ENCODE data around the gene POLR2C. TPM values are rescaled to one million over a fixed set of nuclear protein-coding genes. Genes with fewer than 3 reads are reported as not detected.

Gene POLR2C
- total and polyA plus RNA-seq, 2 experiments from 2014 or later = 37.6 to 123 TPM

GRCh38 chr16:57432989-57433388 is 29.5 kb upstream of the POLR2C start:
- Histone ChIP-seq H2AFZ (no peak overlapping the region), H3K79me2 (replicated peaks; ENCODE audit: insufficient read depth) (no peaks in the 10 kb centered on the region), H3K4me1 (ENCODE audit: insufficient read depth) (no peaks in the 10 kb centered on the region), H3K4me2 (no peak overlapping the region), H3F3A (replicated peaks; ENCODE audit: low read depth) (no peaks in the 10 kb centered on the region), H4K20me1 (replicated peaks; ENCODE audit: insufficient read depth) (peaks cover 1% of the 10 kb centered on the region), H3K9me2 (ENCODE audit: insufficient read depth) (no peaks in the 10 kb centered on the region), H3K4me3 (no peak overlapping the region), H3K27me3 (ENCODE audit: insufficient read depth) (no peaks in the 10 kb centered on the region), H3K27ac (ENCODE audit: low read depth) (no peak overlapping the region), H3K36me3 (ENCODE audit: insufficient read depth) (peaks cover 68% of the 10 kb centered on the region)
- H3K27ac Mint-ChIP-seq = no peak overlapping the region
- no peak for ATAC-seq
- no peak for TF ChIP-seq EZH2phosphoT487 (IDR thresholded peaks at IDR 0.05; ENCODE audit: unreplicated experiment)
- no peak for TF ChIP-seq NANOG (IDR thresholded peaks at IDR 0.05; ENCODE audit: borderline replicate concordance)
- no peak for TF ChIP-seq STAT1 (IDR thresholded peaks at IDR 0.05; ENCODE audit: unreplicated experiment)
- TF ChIP-seq EZH2 (IDR thresholded peaks at IDR 0.05; ENCODE audit: low read depth, unreplicated experiment) = no peak
- no peak for DNase-seq (ENCODE audit: low spot score)
- no peaks in the 10 kb centered on the region for H3K27me3 Mint-ChIP-seq (ENCODE audit: insufficient read depth, low read depth, poor library complexity)
- no peaks in the 10 kb centered on the region for H3K4me1 Mint-ChIP-seq
- no peak overlapping the region for H3K4me3 Mint-ChIP-seq
- peaks cover 74% of the 10 kb centered on the region for H3K36me3 Mint-ChIP-seq (ENCODE audit: low read depth)
- no peaks in the 10 kb centered on the region; the same call in 2 of the 3 replicates for H3K9me3 Mint-ChIP-seq

DNA sequence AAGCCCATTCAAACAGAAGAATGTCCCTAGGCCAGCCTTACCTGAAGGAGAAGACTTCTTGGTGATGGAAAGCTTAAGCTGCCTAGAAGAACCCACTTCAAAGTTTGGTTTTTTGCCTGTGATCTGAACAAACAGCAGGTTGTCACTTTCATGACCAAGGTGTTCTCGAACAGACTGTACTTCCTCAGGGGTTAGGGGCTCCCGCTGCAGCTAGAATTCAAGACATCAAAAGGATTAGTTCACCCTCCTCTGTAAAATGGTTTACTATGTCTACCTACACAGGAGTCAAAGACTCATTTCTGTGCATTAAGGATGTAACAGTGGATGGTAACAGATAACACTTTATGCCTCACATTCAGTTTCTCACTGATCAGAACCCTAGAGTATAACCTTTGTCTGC is 28.5 kb upstream of the POLR2C start:
- H3K4me1 ChIP-seq (ENCODE audit: insufficient read depth) = no peaks in the 10 kb centered on the region
- H3K9me3 Mint-ChIP-seq = no peaks in the 10 kb centered on the region; the same call in 2 of the 3 replicates
- peaks cover 76% of the 10 kb centered on the region for H3K36me3 Mint-ChIP-seq (ENCODE audit: low read depth)
- no peak overlapping the region for H3K4me3 ChIP-seq
- no peaks in the 10 kb centered on the region for H3K4me1 Mint-ChIP-seq
- no peak overlapping the region for H3K27ac Mint-ChIP-seq
- H3K4me3 Mint-ChIP-seq = no peak overlapping the region
- no peaks in the 10 kb centered on the region for H3K79me2 ChIP-seq (replicated peaks; ENCODE audit: insufficient read depth)
- H3K27me3 Mint-ChIP-seq (ENCODE audit: insufficient read depth, low read depth, poor library complexity) = no peaks in the 10 kb centered on the region
- no peaks in the 10 kb centered on the region for H3F3A ChIP-seq (replicated peaks; ENCODE audit: low read depth)
- H4K20me1 ChIP-seq (replicated peaks; ENCODE audit: insufficient read depth) = peaks cover 7% of the 10 kb centered on the region
- H3K27ac ChIP-seq (ENCODE audit: low read depth) = no peak overlapping the region
- H3K9me2 ChIP-seq (ENCODE audit: insufficient read depth) = no peaks in the 10 kb centered on the region
- no peaks in the 10 kb centered on the region for H3K27me3 ChIP-seq (ENCODE audit: insufficient read depth)
- no peak for DNase-seq (ENCODE audit: low spot score)
- peaks cover 65% of the 10 kb centered on the region for H3K36me3 ChIP-seq (ENCODE audit: insufficient read depth)
- no peak for ATAC-seq
- no peak overlapping the region for H2AFZ ChIP-seq
- H3K4me2 ChIP-seq = no peak overlapping the region
- TF ChIP-seq REST (IDR thresholded peaks at IDR 0.05; ENCODE audit: unreplicated experiment) (no peak), NANOG (IDR thresholded peaks at IDR 0.05; ENCODE audit: borderline replicate concordance) (no peak), POLR2AphosphoS5 (IDR thresholded peaks at IDR 0.05; ENCODE audit: low read depth) (no peak), ZNF114 (CRISPR knock-in tag; IDR thresholded peaks at IDR 0.05) (no peak), ETS1 (IDR thresholded peaks at IDR 0.05) (no peak)
- TF ChIP-seq, protein P1, sequence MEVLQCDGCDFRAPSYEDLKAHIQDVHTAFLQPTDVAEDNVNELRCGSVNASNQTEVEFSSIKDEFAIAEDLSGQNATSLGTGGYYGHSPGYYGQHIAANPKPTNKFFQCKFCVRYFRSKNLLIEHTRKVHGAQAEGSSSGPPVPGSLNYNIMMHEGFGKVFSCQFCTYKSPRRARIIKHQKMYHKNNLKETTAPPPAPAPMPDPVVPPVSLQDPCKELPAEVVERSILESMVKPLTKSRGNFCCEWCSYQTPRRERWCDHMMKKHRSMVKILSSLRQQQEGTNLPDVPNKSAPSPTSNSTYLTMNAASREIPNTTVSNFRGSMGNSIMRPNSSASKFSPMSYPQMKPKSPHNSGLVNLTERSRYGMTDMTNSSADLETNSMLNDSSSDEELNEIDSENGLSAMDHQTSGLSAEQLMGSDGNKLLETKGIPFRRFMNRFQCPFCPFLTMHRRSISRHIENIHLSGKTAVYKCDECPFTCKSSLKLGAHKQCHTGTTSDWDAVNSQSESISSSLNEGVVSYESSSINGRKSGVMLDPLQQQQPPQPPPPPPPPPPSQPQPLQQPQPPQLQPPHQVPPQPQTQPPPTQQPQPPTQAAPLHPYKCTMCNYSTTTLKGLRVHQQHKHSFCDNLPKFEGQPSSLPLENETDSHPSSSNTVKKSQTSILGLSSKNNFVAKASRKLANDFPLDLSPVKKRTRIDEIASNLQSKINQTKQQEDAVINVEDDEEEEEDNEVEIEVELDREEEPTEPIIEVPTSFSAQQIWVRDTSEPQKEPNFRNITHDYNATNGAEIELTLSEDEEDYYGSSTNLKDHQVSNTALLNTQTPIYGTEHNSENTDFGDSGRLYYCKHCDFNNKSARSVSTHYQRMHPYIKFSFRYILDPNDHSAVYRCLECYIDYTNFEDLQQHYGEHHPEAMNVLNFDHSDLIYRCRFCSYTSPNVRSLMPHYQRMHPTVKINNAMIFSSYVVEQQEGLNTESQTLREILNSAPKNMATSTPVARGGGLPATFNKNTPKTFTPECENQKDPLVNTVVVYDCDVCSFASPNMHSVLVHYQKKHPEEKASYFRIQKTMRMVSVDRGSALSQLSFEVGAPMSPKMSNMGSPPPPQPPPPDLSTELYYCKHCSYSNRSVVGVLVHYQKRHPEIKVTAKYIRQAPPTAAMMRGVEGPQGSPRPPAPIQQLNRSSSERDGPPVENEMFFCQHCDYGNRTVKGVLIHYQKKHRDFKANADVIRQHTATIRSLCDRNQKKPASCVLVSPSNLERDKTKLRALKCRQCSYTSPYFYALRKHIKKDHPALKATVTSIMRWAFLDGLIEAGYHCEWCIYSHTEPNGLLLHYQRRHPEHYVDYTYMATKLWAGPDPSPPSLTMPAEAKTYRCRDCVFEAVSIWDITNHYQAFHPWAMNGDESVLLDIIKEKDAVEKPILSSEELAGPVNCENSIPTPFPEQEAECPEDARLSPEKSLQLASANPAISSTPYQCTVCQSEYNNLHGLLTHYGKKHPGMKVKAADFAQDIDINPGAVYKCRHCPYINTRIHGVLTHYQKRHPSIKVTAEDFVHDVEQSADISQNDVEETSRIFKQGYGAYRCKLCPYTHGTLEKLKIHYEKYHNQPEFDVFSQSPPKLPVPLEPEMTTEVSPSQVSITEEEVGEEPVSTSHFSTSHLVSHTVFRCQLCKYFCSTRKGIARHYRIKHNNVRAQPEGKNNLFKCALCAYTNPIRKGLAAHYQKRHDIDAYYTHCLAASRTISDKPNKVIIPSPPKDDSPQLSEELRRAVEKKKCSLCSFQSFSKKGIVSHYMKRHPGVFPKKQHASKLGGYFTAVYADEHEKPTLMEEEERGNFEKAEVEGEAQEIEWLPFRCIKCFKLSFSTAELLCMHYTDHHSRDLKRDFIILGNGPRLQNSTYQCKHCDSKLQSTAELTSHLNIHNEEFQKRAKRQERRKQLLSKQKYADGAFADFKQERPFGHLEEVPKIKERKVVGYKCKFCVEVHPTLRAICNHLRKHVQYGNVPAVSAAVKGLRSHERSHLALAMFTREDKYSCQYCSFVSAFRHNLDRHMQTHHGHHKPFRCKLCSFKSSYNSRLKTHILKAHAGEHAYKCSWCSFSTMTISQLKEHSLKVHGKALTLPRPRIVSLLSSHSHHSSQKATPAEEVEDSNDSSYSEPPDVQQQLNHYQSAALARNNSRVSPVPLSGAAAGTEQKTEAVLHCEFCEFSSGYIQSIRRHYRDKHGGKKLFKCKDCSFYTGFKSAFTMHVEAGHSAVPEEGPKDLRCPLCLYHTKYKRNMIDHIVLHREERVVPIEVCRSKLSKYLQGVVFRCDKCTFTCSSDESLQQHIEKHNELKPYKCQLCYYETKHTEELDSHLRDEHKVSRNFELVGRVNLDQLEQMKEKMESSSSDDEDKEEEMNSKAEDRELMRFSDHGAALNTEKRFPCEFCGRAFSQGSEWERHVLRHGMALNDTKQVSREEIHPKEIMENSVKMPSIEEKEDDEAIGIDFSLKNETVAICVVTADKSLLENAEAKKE (CRISPR knock-in tag; IDR thresholded peaks at IDR 0.05) = no peak
- TF ChIP-seq, protein P2, sequence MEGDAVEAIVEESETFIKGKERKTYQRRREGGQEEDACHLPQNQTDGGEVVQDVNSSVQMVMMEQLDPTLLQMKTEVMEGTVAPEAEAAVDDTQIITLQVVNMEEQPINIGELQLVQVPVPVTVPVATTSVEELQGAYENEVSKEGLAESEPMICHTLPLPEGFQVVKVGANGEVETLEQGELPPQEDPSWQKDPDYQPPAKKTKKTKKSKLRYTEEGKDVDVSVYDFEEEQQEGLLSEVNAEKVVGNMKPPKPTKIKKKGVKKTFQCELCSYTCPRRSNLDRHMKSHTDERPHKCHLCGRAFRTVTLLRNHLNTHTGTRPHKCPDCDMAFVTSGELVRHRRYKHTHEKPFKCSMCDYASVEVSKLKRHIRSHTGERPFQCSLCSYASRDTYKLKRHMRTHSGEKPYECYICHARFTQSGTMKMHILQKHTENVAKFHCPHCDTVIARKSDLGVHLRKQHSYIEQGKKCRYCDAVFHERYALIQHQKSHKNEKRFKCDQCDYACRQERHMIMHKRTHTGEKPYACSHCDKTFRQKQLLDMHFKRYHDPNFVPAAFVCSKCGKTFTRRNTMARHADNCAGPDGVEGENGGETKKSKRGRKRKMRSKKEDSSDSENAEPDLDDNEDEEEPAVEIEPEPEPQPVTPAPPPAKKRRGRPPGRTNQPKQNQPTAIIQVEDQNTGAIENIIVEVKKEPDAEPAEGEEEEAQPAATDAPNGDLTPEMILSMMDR (conservative IDR thresholded peaks at IDR 0.05; ENCODE audit: low read depth in 2 of 2) = no peak

Measured in GM23338 (cell line).